GM12872 (cell line): ENCODE measurements around the gene CCDC47.

Experiments used
- CTCF ChIP-seq: IDR thresholded peaks from 3 replicates; pipeline ENCODE4 v1.5.1; 2011; ENCODE audit warnings: low read depth, mild to moderate bottlenecking, low read length, moderate library complexity; ENCODE audit not compliant: insufficient read depth

The CCDC47 gene

GRCh38 chr17:63716426-63716825, 57.0 kb downstream of the CCDC47 start:
- no peak for TF ChIP-seq CTCF

GRCh38 chr17:63714550-63715277, 58.7 kb downstream of the CCDC47 start:
- no peak for TF ChIP-seq CTCF

- TF ChIP-seq CTCF = no peak
Measured at GRCh38 chr17:63709110-63709509, 64.3 kb downstream of the CCDC47 start.

GRCh38 chr17:63707151-63707550, 66.2 kb downstream of the CCDC47 start:
- TF ChIP-seq CTCF = no peak

GRCh38 chr17:63706336-63707082, 66.9 kb downstream of the CCDC47 start:
- TF ChIP-seq CTCF = no peak

- TF ChIP-seq CTCF = no peak
Measured at GRCh38 chr17:63705657-63706056, 67.7 kb downstream of the CCDC47 start.

- no peak for TF ChIP-seq CTCF
Measured at GRCh38 chr17:63704836-63705235, 68.6 kb downstream of the CCDC47 start.
